T-helper 9 cell (primary cell): Measurements from ENCODE around the gene SPECC1L.
A peak's percentile ranks its signal among the peaks of the same experiment; 100 is the strongest.

Experiments used
- DNase-seq: peaks from one replicate; pipeline ENCODE4 v3.0.0-alpha.2; 2020

The SPECC1L gene

DNA sequence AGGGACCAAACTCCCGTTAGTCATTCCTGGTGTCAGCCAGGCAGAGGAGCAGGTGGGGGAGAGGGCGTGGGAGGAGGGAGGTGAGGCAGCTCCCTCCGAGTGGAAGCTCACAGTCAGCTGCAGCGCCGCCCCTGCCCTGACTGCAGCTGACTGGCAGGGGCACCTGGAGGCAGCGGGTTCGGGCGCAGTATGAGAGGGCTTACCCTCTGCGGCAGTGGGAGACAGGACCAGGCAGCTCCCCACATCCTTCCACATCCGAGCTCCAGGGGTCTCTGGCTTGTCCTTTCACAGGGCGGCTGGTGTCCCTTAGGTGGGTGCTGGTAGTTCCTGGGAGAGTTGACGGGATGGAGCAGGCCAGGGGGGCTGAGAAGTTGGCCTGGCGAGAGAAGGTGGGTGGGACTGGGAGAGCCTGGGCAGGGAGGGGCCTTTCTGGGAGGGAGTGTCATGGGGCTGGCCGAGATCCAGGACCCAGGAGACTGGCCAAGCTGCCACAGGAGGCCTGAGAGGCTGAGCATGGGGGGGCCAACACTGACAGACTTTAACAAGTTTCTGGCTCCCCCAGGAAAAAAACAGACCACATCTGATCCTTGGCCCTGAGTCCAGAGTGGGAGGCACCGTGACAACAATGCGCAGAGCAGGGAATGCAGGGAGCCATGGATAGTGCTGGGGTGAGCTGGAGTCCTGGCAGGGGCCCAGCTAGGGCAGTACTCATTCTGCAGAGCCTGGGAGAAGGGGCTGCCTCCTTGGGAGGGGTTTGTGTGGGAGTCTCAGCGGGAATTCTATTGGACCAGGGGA is 161.6 kb downstream of the SPECC1L start:
- no peak for DNase-seq

DNA sequence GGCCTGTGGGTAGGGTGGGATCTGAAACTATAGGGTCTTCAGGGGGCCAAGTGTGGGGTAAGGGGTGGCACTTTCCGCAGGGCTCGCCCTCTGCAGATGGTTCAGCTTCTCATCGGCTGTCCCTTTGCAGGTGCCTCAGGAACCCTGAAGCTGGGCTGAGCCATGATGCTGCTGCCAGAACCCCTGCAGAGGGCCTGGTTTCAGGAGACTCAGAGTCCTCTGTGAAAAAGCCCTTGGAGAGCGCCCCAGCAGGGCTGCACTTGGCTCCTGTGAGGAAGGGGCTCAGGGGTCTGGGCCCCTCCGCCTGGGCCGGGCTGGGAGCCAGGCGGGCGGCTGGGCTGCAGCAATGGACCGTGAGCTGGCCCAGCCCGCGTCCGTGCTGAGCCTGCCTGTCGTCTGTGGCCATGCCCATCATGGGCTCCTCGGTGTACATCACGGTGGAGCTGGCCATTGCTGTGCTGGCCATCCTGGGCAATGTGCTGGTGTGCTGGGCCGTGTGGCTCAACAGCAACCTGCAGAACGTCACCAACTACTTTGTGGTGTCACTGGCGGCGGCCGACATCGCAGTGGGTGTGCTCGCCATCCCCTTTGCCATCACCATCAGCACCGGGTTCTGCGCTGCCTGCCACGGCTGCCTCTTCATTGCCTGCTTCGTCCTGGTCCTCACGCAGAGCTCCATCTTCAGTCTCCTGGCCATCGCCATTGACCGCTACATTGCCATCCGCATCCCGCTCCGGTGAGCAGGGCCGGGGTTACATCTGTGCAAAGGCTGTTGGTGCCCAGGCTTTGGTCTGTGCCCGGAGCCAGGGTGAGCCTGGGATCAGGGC is 162.6 kb downstream of the SPECC1L start:
- no peak for DNase-seq

DNA sequence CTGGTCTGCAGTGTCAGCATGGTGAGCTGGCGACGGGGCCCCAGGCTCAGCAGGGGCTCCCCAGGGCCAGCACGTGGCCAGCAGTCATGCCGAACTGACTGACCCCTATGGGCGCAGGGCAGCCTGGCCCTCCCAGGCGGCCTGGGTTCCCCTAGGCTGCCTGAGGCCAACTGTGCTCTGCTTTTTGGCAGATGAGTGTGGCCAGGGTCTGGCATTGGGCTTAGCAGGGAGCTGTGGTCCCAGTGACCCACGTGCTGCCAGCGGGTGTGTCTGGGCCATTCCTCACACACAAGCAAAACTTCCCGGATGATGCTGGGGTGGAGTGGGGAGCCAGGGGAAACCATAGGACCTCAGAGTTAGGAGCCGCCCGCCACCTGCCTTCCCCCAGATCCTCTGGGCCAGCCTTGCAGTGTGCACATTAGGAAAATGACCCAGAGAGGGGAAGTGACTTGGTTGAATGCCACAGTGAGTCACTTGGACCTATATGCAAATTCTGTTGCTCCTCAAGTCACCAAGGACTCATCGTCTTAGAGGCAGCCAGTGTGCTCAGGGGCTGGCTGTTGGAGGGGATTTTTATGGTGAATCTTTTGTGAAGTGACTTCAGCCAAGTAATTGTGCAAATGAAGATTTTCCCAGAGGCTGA is 163.3 kb downstream of the SPECC1L start:
- DNase-seq: no peak

DNA sequence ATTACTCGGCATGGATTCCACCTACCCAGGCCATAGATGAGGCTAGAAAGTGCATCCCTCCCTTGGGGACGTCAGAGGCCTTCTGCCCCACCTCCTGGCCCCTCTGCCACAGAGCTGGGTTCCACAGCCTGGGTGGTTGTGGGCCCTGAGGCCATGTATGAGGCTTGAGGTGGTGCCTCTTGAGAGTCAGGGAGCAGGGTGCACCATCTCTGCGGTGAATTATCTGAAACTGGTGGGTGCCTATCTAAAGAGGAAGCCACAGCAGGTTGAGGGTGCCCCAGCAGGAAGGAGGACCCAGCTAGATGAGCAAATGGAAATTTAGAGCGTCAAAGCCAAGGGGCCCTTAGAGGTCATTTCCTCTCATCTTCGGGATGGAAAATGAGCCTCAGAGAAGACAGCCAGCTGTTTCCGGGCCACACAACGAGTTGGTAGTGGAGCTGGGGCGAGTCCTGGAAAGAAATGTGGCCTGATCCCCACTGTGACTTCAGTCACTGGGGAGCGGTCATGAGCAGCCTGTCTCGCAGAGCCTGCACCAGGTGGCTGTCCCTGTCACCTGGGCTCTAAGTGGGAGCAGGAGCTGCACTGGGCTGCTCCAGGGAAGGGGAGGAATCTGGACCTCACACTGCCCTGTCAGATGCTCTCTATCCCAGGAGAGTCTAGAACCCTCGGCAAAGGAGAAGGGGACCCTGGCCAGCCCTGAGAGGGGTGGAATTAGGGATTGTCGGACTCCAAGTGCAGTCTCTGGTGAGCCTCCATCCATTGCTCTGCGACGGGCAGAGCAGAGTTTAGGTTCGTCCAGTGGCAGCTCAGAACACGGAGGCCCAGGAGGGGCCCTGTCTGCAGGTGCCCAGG is 164.1 kb downstream of the SPECC1L start:
- DNase-seq: peak; percentile 51

DNA sequence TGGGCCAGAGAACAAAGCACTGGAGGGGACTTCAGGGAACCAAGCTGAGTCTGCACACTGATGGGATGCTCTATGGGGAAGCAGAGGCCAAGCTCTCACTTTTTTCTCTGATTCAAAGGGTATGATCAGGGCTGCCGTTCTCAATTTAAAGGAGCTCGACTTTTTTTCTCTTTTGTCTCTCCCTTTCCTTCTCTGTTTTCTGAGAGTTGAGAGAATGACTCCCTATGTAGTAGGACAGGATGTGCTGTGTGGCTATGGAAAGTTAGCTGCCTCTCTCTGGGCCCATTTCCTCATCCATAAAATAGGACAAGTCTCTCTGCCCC is 164.7 kb downstream of the SPECC1L start:
- DNase-seq: no peak

DNA sequence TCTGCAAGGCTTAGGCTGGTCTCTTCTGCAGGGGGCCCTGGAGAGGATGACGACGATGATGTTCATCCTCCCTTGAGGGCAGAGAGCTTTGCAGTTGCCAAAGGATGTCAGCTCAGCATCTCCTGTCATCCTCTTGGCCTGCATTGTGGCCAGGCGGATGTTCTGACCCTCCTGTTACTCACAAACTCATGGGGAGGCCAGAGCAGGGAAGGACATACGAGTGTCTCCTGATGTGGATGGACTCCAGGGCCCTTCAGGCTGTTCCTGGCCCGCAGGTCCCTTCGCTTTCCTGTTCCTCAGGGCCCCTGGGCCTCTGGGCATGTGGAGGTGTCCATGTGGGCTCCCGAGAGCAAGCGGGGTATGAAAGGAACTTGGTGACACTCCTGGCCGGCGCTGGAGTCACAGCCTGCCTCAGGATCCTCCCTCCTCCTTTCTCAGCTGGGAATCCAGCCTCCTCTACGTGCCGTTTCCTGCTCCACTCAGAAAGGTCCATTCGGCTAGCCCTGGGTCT is 165.3 kb downstream of the SPECC1L start:
- no peak for DNase-seq

DNA sequence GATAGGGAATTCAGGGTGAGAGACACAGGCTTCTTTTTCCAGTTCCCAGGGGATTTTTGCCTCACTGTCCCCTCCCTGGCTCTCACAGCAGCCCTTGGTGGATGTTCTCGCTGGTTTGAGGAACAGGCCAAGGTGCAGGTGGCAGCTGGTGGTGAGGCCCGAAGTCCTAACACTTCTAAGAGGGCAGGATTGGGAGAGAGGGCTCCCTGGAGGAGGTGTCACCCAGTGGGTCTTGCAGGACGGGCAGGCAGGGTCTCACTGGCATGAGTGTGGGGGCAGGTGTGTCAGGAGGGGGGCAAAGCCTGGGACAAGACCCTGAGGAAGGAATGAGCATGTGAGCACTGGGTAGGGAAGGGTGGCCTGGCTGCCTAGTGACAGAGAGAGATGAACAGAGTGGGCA is 165.9 kb downstream of the SPECC1L start:
- DNase-seq: no peak

DNA sequence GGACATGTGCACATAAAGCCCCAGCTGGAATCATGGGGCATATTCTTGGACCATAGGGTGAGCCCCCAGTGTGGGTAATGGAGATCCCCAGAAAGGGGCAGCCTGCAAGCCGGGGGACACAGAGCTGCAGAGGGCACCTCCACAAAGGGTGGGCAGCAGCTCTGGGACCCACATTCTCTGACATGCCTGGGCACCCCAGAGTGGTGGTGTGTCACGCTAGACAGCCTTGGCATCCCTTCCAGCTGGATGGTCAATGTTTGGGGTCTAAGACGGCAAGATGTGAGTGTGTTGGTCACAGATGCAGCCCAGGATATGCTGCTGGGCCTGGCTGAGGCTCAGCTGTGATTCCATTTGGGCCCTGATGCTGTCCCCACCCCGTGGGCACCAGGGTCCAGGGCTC is 166.5 kb downstream of the SPECC1L start:
- DNase-seq: no peak

DNA sequence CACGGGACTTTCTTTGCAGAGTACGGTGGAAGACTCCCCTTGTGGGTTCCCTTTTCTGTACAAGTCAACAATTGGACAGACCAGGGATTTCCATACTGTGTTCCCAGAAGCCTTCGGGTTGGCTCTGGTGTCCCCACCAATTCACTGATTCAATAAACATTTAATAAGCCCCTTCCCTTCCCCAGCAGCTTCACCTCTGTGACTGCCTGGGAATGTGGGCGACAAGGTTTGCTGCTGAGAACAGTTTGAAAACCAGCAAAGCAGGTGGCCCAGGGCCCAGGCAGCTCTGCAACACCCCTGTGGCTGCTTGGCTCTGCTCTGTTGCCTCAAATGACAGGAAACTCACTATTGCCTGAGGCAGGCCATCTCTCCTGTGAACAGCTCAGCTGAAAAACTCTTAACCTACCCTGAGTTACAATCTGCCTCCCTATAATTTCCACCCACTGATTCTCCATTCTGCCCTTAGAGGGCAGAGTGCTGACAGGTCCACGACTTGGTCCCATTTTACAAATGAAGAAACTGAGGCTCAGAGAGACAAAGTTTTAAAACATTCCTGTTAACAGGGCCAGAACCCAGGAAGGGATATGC is 167.2 kb downstream of the SPECC1L start:
- DNase-seq: no peak

DNA sequence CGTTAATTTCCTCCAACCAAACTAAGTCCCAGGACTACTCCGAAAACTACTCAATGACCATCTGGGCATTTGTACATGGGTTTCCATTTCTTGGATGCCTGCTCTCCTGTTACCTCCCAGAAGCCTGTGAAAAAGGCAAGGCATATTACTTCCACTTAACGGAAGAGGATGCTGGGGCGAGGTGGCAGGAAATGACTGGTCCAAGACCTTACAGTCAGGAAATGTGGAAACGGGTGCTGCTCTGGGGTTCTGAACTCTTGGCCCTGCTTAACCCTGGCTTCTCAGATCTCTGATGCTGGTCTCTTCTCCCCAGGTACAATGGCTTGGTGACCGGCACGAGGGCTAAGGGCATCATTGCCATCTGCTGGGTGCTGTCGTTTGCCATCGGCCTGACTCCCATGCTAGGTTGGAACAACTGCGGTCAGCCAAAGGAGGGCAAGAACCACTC is 169.7 kb downstream of the SPECC1L start:
- DNase-seq: no peak

DNA sequence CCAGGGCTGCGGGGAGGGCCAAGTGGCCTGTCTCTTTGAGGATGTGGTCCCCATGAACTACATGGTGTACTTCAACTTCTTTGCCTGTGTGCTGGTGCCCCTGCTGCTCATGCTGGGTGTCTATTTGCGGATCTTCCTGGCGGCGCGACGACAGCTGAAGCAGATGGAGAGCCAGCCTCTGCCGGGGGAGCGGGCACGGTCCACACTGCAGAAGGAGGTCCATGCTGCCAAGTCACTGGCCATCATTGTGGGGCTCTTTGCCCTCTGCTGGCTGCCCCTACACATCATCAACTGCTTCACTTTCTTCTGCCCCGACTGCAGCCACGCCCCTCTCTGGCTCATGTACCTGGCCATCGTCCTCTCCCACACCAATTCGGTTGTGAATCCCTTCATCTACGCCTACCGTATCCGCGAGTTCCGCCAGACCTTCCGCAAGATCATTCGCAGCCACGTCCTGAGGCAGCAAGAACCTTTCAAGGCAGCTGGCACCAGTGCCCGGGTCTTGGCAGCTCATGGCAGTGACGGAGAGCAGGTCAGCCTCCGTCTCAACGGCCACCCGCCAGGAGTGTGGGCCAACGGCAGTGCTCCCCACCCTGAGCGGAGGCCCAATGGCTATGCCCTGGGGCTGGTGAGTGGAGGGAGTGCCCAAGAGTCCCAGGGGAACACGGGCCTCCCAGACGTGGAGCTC is 170.2 kb downstream of the SPECC1L start:
- no peak for DNase-seq

DNA sequence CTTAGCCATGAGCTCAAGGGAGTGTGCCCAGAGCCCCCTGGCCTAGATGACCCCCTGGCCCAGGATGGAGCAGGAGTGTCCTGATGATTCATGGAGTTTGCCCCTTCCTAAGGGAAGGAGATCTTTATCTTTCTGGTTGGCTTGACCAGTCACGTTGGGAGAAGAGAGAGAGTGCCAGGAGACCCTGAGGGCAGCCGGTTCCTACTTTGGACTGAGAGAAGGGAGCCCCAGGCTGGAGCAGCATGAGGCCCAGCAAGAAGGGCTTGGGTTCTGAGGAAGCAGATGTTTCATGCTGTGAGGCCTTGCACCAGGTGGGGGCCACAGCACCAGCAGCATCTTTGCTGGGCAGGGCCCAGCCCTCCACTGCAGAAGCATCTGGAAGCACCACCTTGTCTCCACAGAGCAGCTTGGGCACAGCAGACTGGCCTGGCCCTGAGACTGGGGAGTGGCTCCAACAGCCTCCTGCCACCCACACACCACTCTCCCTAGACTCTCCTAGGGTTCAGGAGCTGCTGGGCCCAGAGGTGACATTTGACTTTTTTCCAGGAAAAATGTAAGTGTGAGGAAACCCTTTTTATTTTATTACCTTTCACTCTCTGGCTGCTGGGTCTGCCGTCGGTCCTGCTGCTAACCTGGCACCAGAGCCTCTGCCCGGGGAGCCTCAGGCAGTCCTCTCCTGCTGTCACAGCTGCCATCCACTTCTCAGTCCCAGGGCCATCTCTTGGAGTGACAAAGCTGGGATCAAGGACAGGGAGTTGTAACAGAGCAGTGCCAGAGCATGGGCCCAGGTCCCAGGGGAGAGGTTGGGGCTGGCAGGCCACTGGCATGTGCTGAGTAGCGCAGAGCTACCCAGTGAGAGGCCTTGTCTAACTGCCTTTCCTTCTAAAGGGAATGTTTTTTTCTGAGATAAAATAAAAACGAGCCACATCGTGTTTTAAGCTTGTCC is 171.0 kb downstream of the SPECC1L start:
- DNase-seq: no peak

DNA sequence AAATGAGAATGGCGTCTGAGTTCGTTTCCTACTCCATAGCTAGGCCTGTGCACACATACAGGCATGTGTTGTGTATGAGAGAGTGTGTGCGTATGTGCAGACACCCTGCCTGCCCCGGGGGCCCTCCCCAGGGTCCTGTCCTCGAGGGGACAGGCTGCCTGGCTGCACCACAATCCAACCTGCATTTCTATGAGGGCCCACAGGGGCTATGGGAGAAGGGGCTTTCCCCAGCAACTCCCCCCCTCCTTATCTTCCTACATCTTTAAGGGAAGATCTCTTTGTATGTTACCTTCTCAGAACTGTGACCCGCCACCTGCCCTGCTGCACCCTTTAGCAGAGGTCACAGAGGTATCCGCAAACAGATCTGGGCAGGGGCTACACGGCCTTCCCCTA is 171.7 kb downstream of the SPECC1L start:
- DNase-seq: no peak

DNA sequence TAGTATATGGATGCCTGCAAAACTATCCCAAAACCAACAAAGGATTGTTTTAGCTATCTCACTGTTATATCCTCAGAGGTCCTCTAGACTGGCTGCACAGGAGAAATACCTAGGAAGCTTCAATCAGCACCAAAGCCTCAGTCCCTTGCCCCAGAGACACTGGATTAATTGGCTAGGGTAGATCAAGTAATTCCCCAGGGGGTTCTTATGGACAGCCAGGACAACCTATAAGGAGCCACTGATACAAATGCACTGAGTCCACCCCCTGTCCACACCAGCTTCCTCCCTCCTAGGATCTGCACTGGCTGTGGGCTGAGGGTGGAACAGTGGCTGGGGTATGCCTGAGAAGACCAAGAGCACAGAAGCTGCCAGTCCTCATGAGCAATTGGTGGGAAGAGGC is 173.0 kb downstream of the SPECC1L start:
- no peak for DNase-seq

DNA sequence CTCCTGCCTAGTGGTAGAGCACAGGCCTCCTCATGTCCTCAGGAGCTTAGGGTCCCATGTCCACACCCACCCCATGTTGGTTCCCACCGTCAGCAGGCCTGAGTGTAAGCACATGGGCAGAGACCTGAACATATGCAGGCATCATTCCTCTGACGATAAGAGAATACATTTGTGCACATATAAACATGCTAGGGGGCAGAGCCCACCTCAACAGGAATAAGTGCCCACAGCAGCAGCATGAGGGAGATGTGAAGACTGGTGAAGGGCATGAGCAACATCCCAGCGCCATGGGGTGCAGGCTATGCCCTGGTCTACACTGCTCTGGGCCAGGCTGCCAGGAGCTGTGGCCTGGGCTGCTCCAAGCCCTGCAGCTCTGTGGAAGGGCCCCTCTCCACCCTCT is 173.6 kb downstream of the SPECC1L start:
- DNase-seq: no peak

DNA sequence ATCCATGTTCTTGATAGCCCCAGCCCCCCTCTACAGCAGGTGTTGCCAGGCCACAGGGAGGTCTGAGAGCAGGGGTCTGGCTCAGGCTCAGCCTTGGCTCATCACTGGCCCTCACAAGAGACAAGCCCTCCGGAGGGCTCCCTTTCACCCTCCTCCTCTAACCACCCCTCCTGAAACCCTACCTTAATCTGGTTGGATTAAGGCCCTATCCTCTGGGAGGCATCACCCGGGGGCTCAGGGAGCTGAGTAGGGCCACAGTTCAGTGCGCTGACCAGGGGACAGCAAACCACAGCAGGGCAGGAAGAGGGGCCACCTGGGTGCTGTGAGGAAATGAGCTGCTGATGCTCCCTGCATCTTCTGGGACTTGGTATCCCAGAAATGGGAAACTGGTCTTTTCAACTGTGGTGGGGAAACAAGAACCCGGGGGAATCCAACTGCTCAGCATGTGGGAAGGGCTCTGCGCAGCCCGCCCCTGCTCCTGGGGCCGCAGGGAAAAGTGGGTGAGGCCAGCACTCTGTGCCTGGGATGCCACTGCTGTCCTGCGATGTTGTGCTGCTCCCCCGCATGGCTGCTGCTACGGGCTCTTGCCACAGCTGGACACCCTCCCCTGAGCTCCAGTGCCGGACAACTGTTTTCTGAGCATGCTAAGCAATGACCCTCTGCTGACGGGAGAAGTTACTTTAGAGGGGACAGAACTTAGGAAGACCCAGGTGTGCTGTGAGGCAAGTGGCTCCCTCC is 174.3 kb downstream of the SPECC1L start:
- DNase-seq: no peak

DNA sequence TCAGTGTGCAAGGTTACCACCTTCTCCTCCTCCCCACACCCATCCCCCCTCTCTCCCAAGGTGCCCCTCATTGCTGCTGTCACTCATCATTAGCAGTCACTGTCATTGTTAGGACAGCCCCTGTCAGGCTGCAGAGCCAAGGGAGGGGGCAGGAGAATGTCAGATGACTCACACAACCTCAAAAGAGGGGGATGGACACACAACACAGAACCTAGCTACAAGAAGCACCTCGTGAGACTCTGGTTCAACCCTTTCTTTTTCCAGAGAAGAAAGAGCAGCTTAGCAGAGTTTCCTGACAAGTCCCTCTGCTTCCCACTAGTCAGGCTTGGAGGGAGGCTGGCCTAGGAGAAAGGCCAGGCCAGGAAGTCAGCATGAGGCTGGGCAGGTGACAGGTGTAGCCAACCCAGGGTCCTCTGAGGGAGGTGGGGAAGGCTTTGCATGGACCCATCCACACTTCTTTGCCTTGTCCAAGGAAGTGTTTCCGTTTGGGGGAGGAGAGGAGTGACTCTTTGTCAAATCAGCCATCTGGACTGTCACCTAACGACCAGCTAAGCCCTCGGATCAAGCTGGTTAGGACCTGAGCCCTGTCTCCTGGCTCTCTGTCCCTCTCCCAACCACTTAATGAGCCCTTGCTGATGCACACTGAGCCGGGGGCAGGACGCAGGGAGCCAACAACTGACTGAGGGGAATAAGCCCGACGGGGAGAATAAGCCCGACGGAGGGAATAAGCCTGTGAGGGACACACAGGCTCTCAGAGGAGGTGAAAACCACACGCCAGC is 175.0 kb downstream of the SPECC1L start:
- no peak for DNase-seq

DNA sequence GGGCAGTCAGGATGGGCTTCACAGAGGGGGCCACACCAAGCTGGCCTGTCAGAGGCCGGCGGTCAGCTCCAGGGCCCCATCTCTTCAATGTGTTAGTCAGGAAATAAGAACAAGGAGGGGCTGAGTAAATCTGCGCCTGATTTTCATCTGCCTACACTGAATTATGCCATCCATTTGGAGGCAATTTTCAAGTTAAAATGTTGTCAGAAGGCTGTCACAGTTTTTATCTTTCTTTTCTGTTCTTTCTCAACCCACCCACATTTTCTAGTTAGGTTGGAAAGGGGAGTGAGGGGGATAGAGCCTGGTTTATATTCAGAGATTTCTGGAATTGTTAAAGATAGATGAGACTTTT is 175.6 kb downstream of the SPECC1L start:
- DNase-seq: no peak

DNA sequence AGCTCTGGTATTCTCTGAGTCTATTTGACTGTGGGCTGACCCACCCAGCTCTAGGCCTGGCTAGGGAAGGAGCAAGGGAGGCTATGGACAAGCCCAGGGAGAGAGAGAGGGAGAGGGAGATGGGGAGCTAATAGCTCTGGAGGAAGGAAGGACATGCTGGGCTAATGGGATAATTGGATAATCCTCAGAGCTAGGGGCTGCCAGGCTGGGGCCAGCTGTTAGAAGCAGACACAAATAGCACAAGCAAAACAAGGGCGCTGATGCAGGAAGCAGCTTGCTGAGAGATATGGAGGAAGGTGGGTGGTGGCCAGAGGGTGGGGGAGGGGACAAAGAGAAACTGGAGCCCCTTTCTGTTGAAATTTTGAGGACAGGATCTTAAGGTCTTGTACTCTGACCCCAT is 180.0 kb downstream of the SPECC1L start:
- no peak for DNase-seq
